H9 (cell line): Measurements from ENCODE around the gene ZFPM1. TPM values are rescaled to one million over a fixed set of nuclear protein-coding genes. Genes with fewer than 3 reads are reported as not detected.

Experiments used
- DNase-seq: peaks from one replicate; pipeline ENCODE4 v3.0.0-alpha.2; 2017
- H2AFZ ChIP-seq: one replicate; pipeline ENCODE4 v1.6.1; 2013; ENCODE audit warnings: mild to moderate bottlenecking, low read length, control low read depth, moderate library complexity
- H2AK5ac ChIP-seq: 2 replicates; pipeline ENCODE4 v1.6.1; 2013; ENCODE audit warnings: low read length, control low read depth, mixed read lengths; ENCODE audit not compliant: insufficient read length
- H2BK120ac ChIP-seq: one replicate; pipeline ENCODE4 v1.6.1; 2013; ENCODE audit warnings: low read depth, mild to moderate bottlenecking, low read length, control low read depth, inconsistent platforms; ENCODE audit not compliant: poor library complexity, severe bottlenecking
- H2BK12ac ChIP-seq: 2 replicates; pipeline ENCODE4 v1.6.1; 2013; ENCODE audit warnings: low read length, control low read depth, mixed read lengths, low read depth; ENCODE audit not compliant: insufficient read length
- H2BK15ac ChIP-seq: 2 replicates; pipeline ENCODE4 v1.6.1; 2013; ENCODE audit warnings: low read depth, low read length, control low read depth
- H2BK20ac ChIP-seq: one replicate; pipeline ENCODE4 v1.6.1; 2013; ENCODE audit warnings: low read depth, mild to moderate bottlenecking, low read length, control low read depth, inconsistent platforms; ENCODE audit not compliant: poor library complexity, severe bottlenecking
- H2BK5ac ChIP-seq: 2 replicates; pipeline ENCODE4 v1.6.1; 2013; ENCODE audit warnings: low read length, control low read depth, mixed read lengths; ENCODE audit not compliant: insufficient read length
- H3K14ac ChIP-seq: 2 replicates; pipeline ENCODE4 v1.6.1; 2013; ENCODE audit warnings: low read length, control low read depth; ENCODE audit not compliant: insufficient read depth
- H3K18ac ChIP-seq: 2 replicates; pipeline ENCODE4 v1.6.1; 2013; ENCODE audit warnings: low read depth, mild to moderate bottlenecking, mixed read lengths, low read length, control low read depth; ENCODE audit not compliant: insufficient read length
- H3K23ac ChIP-seq: 2 replicates; pipeline ENCODE4 v1.6.1; 2013; ENCODE audit warnings: low read length, control low read depth, mixed read lengths, low read depth; ENCODE audit not compliant: insufficient read length
- H3K23me2 ChIP-seq: 2 replicates; pipeline ENCODE4 v1.6.1; 2013; ENCODE audit warnings: low read depth, mild to moderate bottlenecking, mixed read lengths, low read length, control low read depth; ENCODE audit not compliant: insufficient read length, poor library complexity, severe bottlenecking
- H3K27ac ChIP-seq: 2 replicates; pipeline ENCODE4 v1.5.1; 2013; ENCODE audit warnings: low read length, control low read depth, mixed read lengths, low read depth; ENCODE audit not compliant: insufficient read length
- H3K27me3 ChIP-seq: 2 replicates; pipeline ENCODE4 v1.6.1; 2013; ENCODE audit warnings: low read length, control low read depth, inconsistent platforms; ENCODE audit not compliant: insufficient read depth
- H3K4ac ChIP-seq: 2 replicates; pipeline ENCODE4 v1.6.1; 2013; ENCODE audit warnings: low read depth, mild to moderate bottlenecking, control low read depth, inconsistent platforms, low read length, moderate library complexity
- H3K4me1 ChIP-seq: 2 replicates; pipeline ENCODE4 v1.6.1; 2013; ENCODE audit warnings: low read length, control low read depth, inconsistent platforms; ENCODE audit not compliant: insufficient read depth
- H3K4me2 ChIP-seq: 2 replicates; pipeline ENCODE4 v1.6.1; 2013; ENCODE audit warnings: low read length, control low read depth, mixed read lengths; ENCODE audit not compliant: insufficient read length, insufficient read depth
- H3K56ac ChIP-seq: 2 replicates; pipeline ENCODE4 v1.6.1; 2013; ENCODE audit warnings: low read depth, mild to moderate bottlenecking, mixed read lengths, low read length, control low read depth; ENCODE audit not compliant: insufficient read length
- H3K79me1 ChIP-seq: 2 replicates; pipeline ENCODE4 v1.6.1; 2013; ENCODE audit warnings: low read depth, mild to moderate bottlenecking, moderate library complexity, low read length, control low read depth, inconsistent platforms; ENCODE audit not compliant: insufficient read depth, poor library complexity, severe bottlenecking
- H3K79me2 ChIP-seq: 2 replicates; pipeline ENCODE4 v1.6.1; 2013; ENCODE audit warnings: low read length, control low read depth, inconsistent platforms; ENCODE audit not compliant: insufficient read depth
- H3K9ac ChIP-seq: 2 replicates; pipeline ENCODE4 v1.6.1; 2013; ENCODE audit warnings: low read length, control low read depth, mixed read lengths; ENCODE audit not compliant: insufficient read length; ENCODE audit errors: extremely low read depth
- H3K9me3 ChIP-seq: one replicate; pipeline ENCODE4 v1.6.1; 2013; ENCODE audit warnings: low read depth, low read length, inconsistent platforms; ENCODE audit not compliant: control insufficient read depth
- H3T11ph ChIP-seq: one replicate; pipeline ENCODE4 v1.6.1; 2013; ENCODE audit warnings: mild to moderate bottlenecking, low read length, control low read depth, inconsistent platforms
- H4K20me1 ChIP-seq: one replicate; pipeline ENCODE4 v1.6.1; 2013; ENCODE audit not compliant: control insufficient read depth, insufficient read length, insufficient read depth
- H4K5ac ChIP-seq: 2 replicates; pipeline ENCODE4 v1.6.1; 2013; ENCODE audit warnings: low read depth, mild to moderate bottlenecking, mixed read lengths, low read length, control low read depth; ENCODE audit not compliant: insufficient read length
- H4K8ac ChIP-seq: replicated peaks from 2 replicates; pipeline ENCODE4 v1.6.1; 2013; ENCODE audit warnings: low read length, control low read depth, mixed read lengths, low read depth; ENCODE audit not compliant: insufficient read length
- H4K91ac ChIP-seq: 2 replicates; pipeline ENCODE4 v1.6.1; 2013; ENCODE audit warnings: low read depth, mild to moderate bottlenecking, moderate library complexity, mixed read lengths, low read length, control low read depth; ENCODE audit not compliant: insufficient read length
- H3K27ac Mint-ChIP-seq, 3 experiments: 2 replicates in 2 of 3; 3 replicates in 1 of 3; pipeline ENCODE4 v1.8.0; 2020 to 2021; ENCODE audit warnings: mixed read lengths in 3 of 3, mild to moderate bottlenecking in 1 of 3, moderate library complexity in 1 of 3
- H3K27me3 Mint-ChIP-seq: 2 replicates; pipeline ENCODE4 v1.8.0; 2021; ENCODE audit warnings: low read depth, mild to moderate bottlenecking, moderate library complexity, mixed read lengths
- H3K36me3 Mint-ChIP-seq, 3 experiments: 2 replicates in 2 of 3; 3 replicates in 1 of 3; pipeline ENCODE4 v1.8.0; 2020 to 2021; ENCODE audit warnings: low read depth in 3 of 3, mixed read lengths in 3 of 3; ENCODE audit not compliant: insufficient read depth in 1 of 3
- H3K4me1 Mint-ChIP-seq, 2 experiments: 2 replicates each; pipeline ENCODE4 v1.8.0; 2020; ENCODE audit warnings: mixed read lengths in 2 of 2
- H3K4me3 Mint-ChIP-seq, 2 experiments: 2 replicates in 1 of 2; 3 replicates in 1 of 2; pipeline ENCODE4 v1.8.0; 2020 to 2021; ENCODE audit warnings: mild to moderate bottlenecking in 2 of 2, mixed read lengths in 2 of 2, moderate library complexity in 1 of 2
- H3K9me3 Mint-ChIP-seq, 2 experiments: 2 replicates in 1 of 2; 3 replicates in 1 of 2; pipeline ENCODE4 v1.8.0; 2020; ENCODE audit warnings: mild to moderate bottlenecking in 2 of 2, mixed read lengths in 2 of 2, moderate library complexity in 1 of 2
- WGBS: extraction: QIAGEN DNeasy Blood & Tissue Kit; methylation state at CpG from one replicate; pipeline ENCODE4 v1.1.7; 2013; ENCODE audit warnings: missing lambda C conversion rate, low lambda C conversion rate, mixed read lengths; ENCODE audit not compliant: insufficient read length; ENCODE audit errors: extremely low coverage; 5-methylcytosine and 5-hydroxymethylcytosine counted together
- total RNA-seq: library from RNA; stranded (reverse); gene quantifications from 2 replicates; pipeline ENCODE4 v1.2.1, GENCODE V29; 2021
- TF ChIP-seq, protein P1 (sequence below): fragments of 200-600 bp; sonication (generic); conservative IDR thresholded peaks from 3 replicates; pipeline ENCODE4 v1.8.0; 2021; ENCODE audit warnings: antibody characterized with exemption, mild to moderate bottlenecking

The ZFPM1 gene
- total RNA-seq, 1 experiment from 2014 or later: 3.6 TPM

DNA sequence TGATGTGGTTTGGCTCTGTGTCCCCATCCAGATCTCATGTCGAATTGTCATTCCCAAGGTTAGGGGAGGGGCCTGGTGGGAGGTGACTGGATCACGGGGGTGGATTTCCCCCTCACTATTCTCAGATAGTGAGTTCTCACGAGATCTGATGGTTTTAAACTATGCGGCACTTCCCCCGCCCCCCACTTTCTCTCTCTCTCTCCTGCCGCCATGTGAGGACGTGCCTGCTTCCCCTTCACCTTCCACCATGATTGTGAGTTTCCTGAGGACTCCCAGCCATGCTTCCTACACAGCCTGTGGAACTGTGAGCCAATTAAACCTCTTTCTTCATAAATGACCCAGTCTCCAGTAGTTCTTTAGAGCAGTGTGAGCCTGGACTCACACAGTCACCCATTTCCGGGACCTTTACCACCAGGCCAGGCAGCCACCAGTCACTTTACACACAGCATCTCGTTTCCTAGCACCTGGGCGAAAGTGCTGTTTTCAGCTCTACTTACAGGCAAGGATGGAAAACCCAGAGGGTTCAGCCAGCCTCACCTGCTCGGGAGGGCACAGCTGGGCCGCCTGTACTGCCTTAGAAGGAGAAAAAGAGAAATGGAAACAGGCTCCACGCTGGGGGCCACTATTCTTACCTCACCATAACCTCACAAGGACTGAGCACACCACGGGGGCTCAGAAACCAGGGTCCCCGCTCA, 103.4 kb downstream of the ZFPM1 start:
- Histone ChIP-seq H3K79me1 (no peaks in the 10 kb centered on the region), H4K5ac (no peak overlapping the region), H3K18ac (no peak overlapping the region), H4K8ac (no peak overlapping the region), H4K20me1 (no peaks in the 10 kb centered on the region), H2BK120ac (no peak overlapping the region), H3K27me3 (no peaks in the 10 kb centered on the region), H3T11ph (no peak overlapping the region), H2BK12ac (no peak overlapping the region), H3K79me2 (no peaks in the 10 kb centered on the region), H3K56ac (no peak overlapping the region), H3K4me1 (no peaks in the 10 kb centered on the region), H2AK5ac (no peak overlapping the region), H3K14ac (no peak overlapping the region), H3K4me2 (no peak overlapping the region), H3K9ac (no peak overlapping the region), H3K27ac (no peak overlapping the region), H2AFZ (no peak overlapping the region), H4K91ac (no peak overlapping the region), H3K9me3 (no peaks in the 10 kb centered on the region), H3K23ac (no peak overlapping the region), H2BK20ac (no peak overlapping the region), H2BK15ac (no peak overlapping the region), H3K4ac (no peak overlapping the region), H3K23me2 (no peaks in the 10 kb centered on the region), H2BK5ac (no peak overlapping the region)
- TF ChIP-seq, protein P1, sequence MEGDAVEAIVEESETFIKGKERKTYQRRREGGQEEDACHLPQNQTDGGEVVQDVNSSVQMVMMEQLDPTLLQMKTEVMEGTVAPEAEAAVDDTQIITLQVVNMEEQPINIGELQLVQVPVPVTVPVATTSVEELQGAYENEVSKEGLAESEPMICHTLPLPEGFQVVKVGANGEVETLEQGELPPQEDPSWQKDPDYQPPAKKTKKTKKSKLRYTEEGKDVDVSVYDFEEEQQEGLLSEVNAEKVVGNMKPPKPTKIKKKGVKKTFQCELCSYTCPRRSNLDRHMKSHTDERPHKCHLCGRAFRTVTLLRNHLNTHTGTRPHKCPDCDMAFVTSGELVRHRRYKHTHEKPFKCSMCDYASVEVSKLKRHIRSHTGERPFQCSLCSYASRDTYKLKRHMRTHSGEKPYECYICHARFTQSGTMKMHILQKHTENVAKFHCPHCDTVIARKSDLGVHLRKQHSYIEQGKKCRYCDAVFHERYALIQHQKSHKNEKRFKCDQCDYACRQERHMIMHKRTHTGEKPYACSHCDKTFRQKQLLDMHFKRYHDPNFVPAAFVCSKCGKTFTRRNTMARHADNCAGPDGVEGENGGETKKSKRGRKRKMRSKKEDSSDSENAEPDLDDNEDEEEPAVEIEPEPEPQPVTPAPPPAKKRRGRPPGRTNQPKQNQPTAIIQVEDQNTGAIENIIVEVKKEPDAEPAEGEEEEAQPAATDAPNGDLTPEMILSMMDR: no peak
- no peak overlapping the region for H3K27ac Mint-ChIP-seq
- no peak overlapping the region for H3K4me3 Mint-ChIP-seq
- no peak for DNase-seq
- H3K4me1 Mint-ChIP-seq: peaks cover 0 to 10% of the 10 kb centered on the region in 2 experiments; a peak in 2 of 4 replicates
- H3K27me3 Mint-ChIP-seq: peaks cover 21% of the 10 kb centered on the region
- H3K9me3 Mint-ChIP-seq: peaks cover 3 to 4% of the 10 kb centered on the region in 2 experiments; a peak in 3 of 5 replicates
- no CpG with 5 or more reads among the region's 15 CpGs for WGBS
- no peaks in the 10 kb centered on the region; a peak in 1 of 7 replicates for H3K36me3 Mint-ChIP-seq
